22Rv1 (cell line): Measurements from ENCODE around the gene RACGAP1.

Experiments
- CTCF ChIP-seq: fragments of 450-650 bp; IDR thresholded peaks from 2 replicates; pipeline ENCODE4 v1.5.1; 2017; ENCODE audit warnings: mild to moderate bottlenecking
- ZFX ChIP-seq: fragments of 450-650 bp; IDR thresholded peaks from 2 replicates; pipeline ENCODE4 v1.6.1; 2017; ENCODE audit warnings: antibody characterized with exemption, borderline replicate concordance

- TF ChIP-seq CTCF (no peak), ZFX (no peak)
Measured at GRCh38 chr12:49963976-49964815, 61.1 kb downstream of the RACGAP1 start.
